CD14-positive monocyte (primary cell): ENCODE data around the gene TMPRSS3. TPM values are rescaled to one million over a fixed set of nuclear protein-coding genes. Genes with fewer than 3 reads are reported as not detected.

Source experiments
- DNase-seq, 3 donors: peaks; one replicate each; pipeline ENCODE4 v3.0.0-alpha.2; 2011 to 2022
- H2AFZ ChIP-seq: 2 replicates; pipeline ENCODE4 v1.6.0; 2012; ENCODE audit warnings: mild to moderate bottlenecking, low read depth, low read length, inconsistent platforms; ENCODE audit not compliant: insufficient read depth, poor library complexity, severe bottlenecking
- H3K27ac ChIP-seq, 2 donors: 1 replicate in 1 of 2; 2 replicates in 1 of 2; pipeline ENCODE4 v1.5.1; 2012 to 2013; ENCODE audit warnings: low read length in 2 of 2, control low read depth in 1 of 2, inconsistent platforms in 1 of 2, low read depth in 1 of 2, mild to moderate bottlenecking in 1 of 2
- H3K27me3 ChIP-seq, 2 donors: one replicate each; pipeline versions ENCODE4 v1.6.0 to v1.6.1; 2011 to 2013; ENCODE audit warnings: low read length in 2 of 2; ENCODE audit not compliant: control insufficient read depth in 2 of 2, insufficient read depth in 2 of 2
- H3K36me3 ChIP-seq, 2 donors: replicated peaks in 1 of 2; 1 replicate in 1 of 2; 2 replicates in 1 of 2; pipeline versions ENCODE4 v1.5.1 to v1.6.1; 2012 to 2013; ENCODE audit warnings: low read length in 2 of 2, control low read depth in 1 of 2, inconsistent platforms in 1 of 2, mild to moderate bottlenecking in 1 of 2; ENCODE audit not compliant: insufficient read depth in 2 of 2, control insufficient read depth in 1 of 2
- H3K4me1 ChIP-seq, 2 donors: 1 replicate in 1 of 2; 2 replicates in 1 of 2; pipeline versions ENCODE4 v1.5.1 to v1.6.1; 2012 to 2013; ENCODE audit warnings: low read length in 2 of 2, control low read depth in 1 of 2, inconsistent platforms in 1 of 2, mild to moderate bottlenecking in 1 of 2, moderate library complexity in 1 of 2; ENCODE audit not compliant: insufficient read depth in 2 of 2, control insufficient read depth in 1 of 2
- H3K4me2 ChIP-seq: replicated peaks from 2 replicates; pipeline ENCODE3; 2012; ENCODE audit warnings: low read length, moderate library complexity, mild to moderate bottlenecking; ENCODE audit not compliant: poor library complexity, severe bottlenecking; ENCODE audit errors: extremely low read depth
- H3K4me3 ChIP-seq, 3 experiments: fragments of 200-600 bp in 1 of 3; sonication (generic) in 1 of 3; replicated peaks in 1 of 3; 1 replicate in 2 of 3; 2 replicates in 1 of 3; pipeline ENCODE4 v1.5.1; 2011 to 2013; ENCODE audit warnings: low read length in 3 of 3, mild to moderate bottlenecking in 3 of 3, control low read depth in 2 of 3, low read depth in 2 of 3, inconsistent platforms in 1 of 3, moderate library complexity in 1 of 3
- H3K79me2 ChIP-seq: 2 replicates; pipeline ENCODE4 v1.6.0; 2012; ENCODE audit warnings: mild to moderate bottlenecking, control low read depth, inconsistent platforms, low read length, moderate library complexity; ENCODE audit not compliant: insufficient read depth
- H3K9ac ChIP-seq: 2 replicates; pipeline ENCODE4 v1.6.0; 2017; ENCODE audit warnings: low read length, mild to moderate bottlenecking; ENCODE audit not compliant: insufficient read depth, poor library complexity, severe bottlenecking
- H3K9me3 ChIP-seq, 2 donors: replicated peaks in 1 of 2; 1 replicate in 1 of 2; 2 replicates in 1 of 2; pipeline versions ENCODE4 v1.5.1 to v1.6.1; 2012 to 2013; ENCODE audit warnings: low read length in 2 of 2, control low read depth in 1 of 2; ENCODE audit not compliant: control insufficient read depth in 1 of 2, insufficient read depth in 1 of 2
- H4K20me1 ChIP-seq: 2 replicates; pipeline ENCODE4 v1.6.0; 2012; ENCODE audit warnings: mild to moderate bottlenecking, low read length, control low read depth, moderate library complexity; ENCODE audit not compliant: insufficient read depth
- H3K27ac Mint-ChIP-seq, 7 donors: one replicate each; pipeline ENCODE4 v1.8.0; 2020; ENCODE audit warnings: mild to moderate bottlenecking in 7 of 7, mixed read lengths in 7 of 7, moderate library complexity in 6 of 7, inconsistent platforms in 2 of 7
- H3K27me3 Mint-ChIP-seq, 3 donors: one replicate each; pipeline ENCODE4 v1.8.0; 2021 to 2022; ENCODE audit warnings: low read depth in 3 of 3, mild to moderate bottlenecking in 3 of 3, mixed read lengths in 3 of 3, moderate library complexity in 3 of 3, inconsistent platforms in 1 of 3
- H3K36me3 Mint-ChIP-seq, 2 donors: one replicate each; pipeline ENCODE4 v1.8.0; 2020; ENCODE audit warnings: mixed read lengths in 2 of 2, inconsistent platforms in 1 of 2, mild to moderate bottlenecking in 1 of 2
- H3K4me1 Mint-ChIP-seq: one replicate; pipeline ENCODE4 v1.8.0; 2020; ENCODE audit warnings: mild to moderate bottlenecking, mixed read lengths
- H3K4me3 Mint-ChIP-seq, 2 donors: one replicate each; pipeline ENCODE4 v1.8.0; 2020; ENCODE audit warnings: mild to moderate bottlenecking in 2 of 2, mixed read lengths in 2 of 2, moderate library complexity in 1 of 2
- H3K9me3 Mint-ChIP-seq, 7 donors: one replicate each; pipeline ENCODE4 v1.8.0; 2020 to 2022; ENCODE audit warnings: mixed read lengths in 7 of 7, mild to moderate bottlenecking in 6 of 7, moderate library complexity in 6 of 7, inconsistent platforms in 2 of 7
- CTCF ChIP-seq: fragments of 200-600 bp; IDR thresholded peaks from one replicate; pipeline ENCODE4 v1.8.0; 2022; ENCODE audit warnings: antibody characterized with exemption, mild to moderate bottlenecking
- WGBS: methylation state at CpG from one replicate; pipeline ENCODE4 v1.1.5; 2013; ENCODE audit warnings: missing lambda C conversion rate; ENCODE audit not compliant: insufficient coverage; 5-methylcytosine and 5-hydroxymethylcytosine counted together
- intact Hi-C, 2 donors: fragments of 100-400 bp; cut with micrococcal nuclease; formaldehyde crosslinking; loops; one replicate each; pipeline versions ENCODE4 v1.15.0 to v1.15.1; 2023
- polyA minus RNA-seq: library from RNA; depleted of rRNA, polyadenylated mRNA; stranded (reverse); fragments of >200 nt; gene quantifications from 2 replicates; pipeline ENCODE4 v1.2.3, GENCODE V29; 2012
- polyA plus RNA-seq, 3 donors: library from polyadenylated mRNA; depleted of rRNA in 1 of 3; unstranded in 2 of 3; stranded (reverse) in 1 of 3; fragments of 300-500 nt in 2 of 3; fragments of >200 nt in 1 of 3; fragmentation: Illumina TruSeq in 2 of 3; gene quantifications; 1 replicate in 2 of 3; 2 replicates in 1 of 3; pipeline ENCODE4 v1.2.3, GENCODE V29; 2012 to 2021
- total RNA-seq, 12 experiments: library from RNA in 1 of 12; stranded (reverse) in 1 of 12; fragments of 120-200 nt in 1 of 12; gene quantifications; one replicate each; pipeline ENCODE4 v1.2.4 and lab custom pipeline; 2013 to 2026; ENCODE audit warnings: mixed read lengths in 6 of 12, inconsistent platforms in 1 of 12

Gene TMPRSS3
- total RNA-seq (2013), result 0.13 TPM
- polyA plus RNA-seq (under 1 TPM in 1 of 3 donors, not detected in 2; 0.30 TPM), polyA minus RNA-seq (not detected in 2 replicates), total RNA-seq (lab: John Stamatoyannopoulos, UW) (0.11 to 1.4 (median 0.46) reads per million in 11 experiments)

GRCh38 chr21:42395905-42396651, at the start of gene TMPRSS3:
Gene TMPRSS3, minus strand, starts transcription at chr21:42396052. Its CDS starts 635 bp downstream, at chr21:42395417.
- Histone ChIP-seq H3K9ac (no peak within 1 kb of the TSS), H3K27me3 (no peaks in the 10 kb centered on the region), H3K4me3 (no peak within 1 kb of the TSS), H3K9me3 (no peaks in the 10 kb centered on the region), H3K27ac (no peak within 1 kb of the TSS), H2AFZ (no peak within 1 kb of the TSS), H3K79me2 (no peaks in the 10 kb centered on the region), H4K20me1 (no peaks in the 10 kb centered on the region), H3K4me1 (no peaks in the 10 kb centered on the region), H3K36me3 (no peaks in the 10 kb centered on the region), H3K4me2 (no peak within 1 kb of the TSS)
- Mint-ChIP-seq H3K4me1 (no peaks in the 10 kb centered on the region), H3K4me3 (no peak within 1 kb of the TSS), H3K9me3 (peaks cover 0 to 1% (median 0%) of the 10 kb centered on the region in 7 donors), H3K36me3 (no peaks in the 10 kb centered on the region), H3K27ac (no peak within 1 kb of the TSS), H3K27me3 (peaks cover 0 to 5% (median 0%) of the 10 kb centered on the region in 3 donors)
- TF ChIP-seq CTCF, result no peak
- DNase-seq, result no peak
- WGBS, result 98% methylated on average over 15 of the region's 17 CpGs
- intact Hi-C loops, result no loop called here

- no peak overlapping the region for H3K9ac ChIP-seq
- H3K27ac Mint-ChIP-seq, result no peak overlapping the region
- H3K9me3 Mint-ChIP-seq, result peaks cover 0 to 2% (median 0%) of the 10 kb centered on the region in 7 donors
- H2AFZ ChIP-seq, result no peak overlapping the region
- no peaks in the 10 kb centered on the region for H3K27me3 ChIP-seq
- H3K36me3 ChIP-seq, result no peaks in the 10 kb centered on the region
- no peak overlapping the region for H3K27ac ChIP-seq
- no peak overlapping the region for H3K4me3 ChIP-seq
- H3K79me2 ChIP-seq, result no peaks in the 10 kb centered on the region
- peaks cover 7% of the 10 kb centered on the region for H3K4me1 Mint-ChIP-seq
- no peaks in the 10 kb centered on the region for H3K9me3 ChIP-seq
- H3K4me2 ChIP-seq, result no peak overlapping the region
- peaks cover 0 to 6% (median 4%) of the 10 kb centered on the region in 3 donors for H3K27me3 Mint-ChIP-seq
- H3K36me3 Mint-ChIP-seq, result no peaks in the 10 kb centered on the region
- H4K20me1 ChIP-seq, result no peaks in the 10 kb centered on the region
- H3K4me3 Mint-ChIP-seq, result no peak overlapping the region
- intact Hi-C loops, result loop anchor here (5.0 to 10.0 kb wide), 5 partner anchors 63 to 301 kb away; no protein-coding TSS in a partner anchor
- DNase-seq, result no peak
- WGBS, result 94% methylated on average over 7 of the region's 7 CpGs
- no peak for TF ChIP-seq CTCF
- peaks cover 3 to 5% of the 10 kb centered on the region in 2 donors for H3K4me1 ChIP-seq
These were observed 49.5 kb upstream of the TMPRSS3 start for GRCh38 chr21:42445311-42445710.
